C4-2B (cell line): ENCODE data around the gene KNCN.

Experiments used
- ZFX ChIP-seq: fragments of 450-650 bp; IDR thresholded peaks from 2 replicates; pipeline ENCODE4 v1.6.1; 2017
- TF ChIP-seq, protein P1 (sequence below): fragments of 450-650 bp; conservative IDR thresholded peaks from 2 replicates; pipeline ENCODE4 v1.5.1; 2017; ENCODE audit warnings: mild to moderate bottlenecking

DNA sequence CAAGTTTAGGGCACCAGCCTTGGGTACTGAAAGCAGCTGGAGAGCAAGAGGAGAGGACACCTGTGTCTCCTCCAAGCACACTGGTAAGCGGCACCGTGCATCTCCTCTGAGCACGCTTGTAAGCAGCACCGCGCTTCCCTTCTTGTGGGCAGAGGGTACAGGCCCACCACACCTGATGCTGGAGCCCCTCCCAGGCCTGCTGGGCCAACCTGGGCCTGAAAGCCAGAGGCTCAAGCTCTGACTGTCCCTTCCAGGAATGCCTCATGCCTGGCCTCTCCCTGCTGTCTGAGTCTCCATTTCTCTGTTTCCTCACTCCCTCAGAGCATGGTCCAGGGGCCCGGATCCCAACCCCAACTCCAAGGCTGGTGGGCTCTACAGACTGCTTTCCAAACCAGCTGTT lies 35.9 kb downstream of the KNCN start:
- TF ChIP-seq, protein P1, sequence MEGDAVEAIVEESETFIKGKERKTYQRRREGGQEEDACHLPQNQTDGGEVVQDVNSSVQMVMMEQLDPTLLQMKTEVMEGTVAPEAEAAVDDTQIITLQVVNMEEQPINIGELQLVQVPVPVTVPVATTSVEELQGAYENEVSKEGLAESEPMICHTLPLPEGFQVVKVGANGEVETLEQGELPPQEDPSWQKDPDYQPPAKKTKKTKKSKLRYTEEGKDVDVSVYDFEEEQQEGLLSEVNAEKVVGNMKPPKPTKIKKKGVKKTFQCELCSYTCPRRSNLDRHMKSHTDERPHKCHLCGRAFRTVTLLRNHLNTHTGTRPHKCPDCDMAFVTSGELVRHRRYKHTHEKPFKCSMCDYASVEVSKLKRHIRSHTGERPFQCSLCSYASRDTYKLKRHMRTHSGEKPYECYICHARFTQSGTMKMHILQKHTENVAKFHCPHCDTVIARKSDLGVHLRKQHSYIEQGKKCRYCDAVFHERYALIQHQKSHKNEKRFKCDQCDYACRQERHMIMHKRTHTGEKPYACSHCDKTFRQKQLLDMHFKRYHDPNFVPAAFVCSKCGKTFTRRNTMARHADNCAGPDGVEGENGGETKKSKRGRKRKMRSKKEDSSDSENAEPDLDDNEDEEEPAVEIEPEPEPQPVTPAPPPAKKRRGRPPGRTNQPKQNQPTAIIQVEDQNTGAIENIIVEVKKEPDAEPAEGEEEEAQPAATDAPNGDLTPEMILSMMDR = no peak
- TF ChIP-seq ZFX = no peak
